OCI-LY3 (cell line): ENCODE measurements around the gene MRPL21.

Source experiments
- EZH2phosphoT487 ChIP-seq: fragments of 200-600 bp; shearing (Covaris generic); IDR thresholded peaks from 2 replicates; pipeline ENCODE4 v1.6.1; 2018; ENCODE audit warnings: antibody characterized with exemption, mixed run types, low read depth
- TF ChIP-seq, protein P1 (sequence below): fragments of 200-600, 300-600 bp; sonication (generic); IDR thresholded peaks from 2 replicates; pipeline ENCODE4 v1.5.1; 2014; ENCODE audit warnings: antibody characterized with exemption, low read length, low read depth

DNA sequence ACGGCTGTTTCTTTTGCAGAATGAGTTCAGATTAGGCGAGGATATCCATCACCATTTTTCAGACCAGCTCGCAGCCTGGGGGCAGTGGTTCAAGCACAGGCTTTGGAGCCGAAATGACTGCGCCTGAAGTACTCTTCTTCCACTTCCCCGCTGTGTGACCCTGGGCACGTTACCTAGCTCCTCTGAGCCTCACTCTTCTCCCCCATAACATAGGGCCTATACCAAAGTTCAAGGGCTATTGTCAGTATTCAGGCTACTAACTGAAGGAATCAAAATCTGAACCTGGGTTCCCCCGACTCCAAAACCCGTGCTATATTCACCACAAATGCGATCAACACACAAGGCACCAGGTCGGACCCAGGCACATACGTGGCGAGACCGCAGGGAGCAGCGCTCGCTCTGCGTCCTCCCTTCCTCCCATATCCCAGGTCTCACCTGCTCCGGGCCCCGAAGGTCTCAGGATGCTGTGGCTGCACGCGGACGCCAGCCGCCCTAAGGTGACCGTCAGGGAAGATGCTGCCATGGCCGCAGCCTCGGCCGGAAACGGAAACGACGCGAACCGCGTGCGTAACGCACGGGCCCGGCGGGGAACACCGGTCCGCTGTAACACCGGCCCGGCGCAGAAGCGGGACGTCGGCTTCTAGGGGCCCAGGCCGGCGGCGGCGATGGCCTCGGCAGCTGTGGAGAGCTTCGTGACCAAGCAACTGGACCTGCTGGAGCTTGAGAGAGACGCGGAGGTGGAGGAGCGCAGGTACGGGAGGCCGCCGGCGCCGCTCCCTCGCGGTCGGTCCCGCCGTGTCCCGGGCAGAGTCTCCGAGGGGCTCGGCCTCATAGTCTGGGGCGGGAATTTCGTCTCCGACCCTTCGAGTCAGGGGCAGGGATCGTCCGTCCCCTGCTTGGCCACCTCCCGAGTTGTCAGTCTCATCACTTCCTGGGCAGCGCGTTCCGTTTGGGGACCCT, at the start of gene MRPL21, which contains the start of gene IGHMBP2:
- TF ChIP-seq, protein P1, sequence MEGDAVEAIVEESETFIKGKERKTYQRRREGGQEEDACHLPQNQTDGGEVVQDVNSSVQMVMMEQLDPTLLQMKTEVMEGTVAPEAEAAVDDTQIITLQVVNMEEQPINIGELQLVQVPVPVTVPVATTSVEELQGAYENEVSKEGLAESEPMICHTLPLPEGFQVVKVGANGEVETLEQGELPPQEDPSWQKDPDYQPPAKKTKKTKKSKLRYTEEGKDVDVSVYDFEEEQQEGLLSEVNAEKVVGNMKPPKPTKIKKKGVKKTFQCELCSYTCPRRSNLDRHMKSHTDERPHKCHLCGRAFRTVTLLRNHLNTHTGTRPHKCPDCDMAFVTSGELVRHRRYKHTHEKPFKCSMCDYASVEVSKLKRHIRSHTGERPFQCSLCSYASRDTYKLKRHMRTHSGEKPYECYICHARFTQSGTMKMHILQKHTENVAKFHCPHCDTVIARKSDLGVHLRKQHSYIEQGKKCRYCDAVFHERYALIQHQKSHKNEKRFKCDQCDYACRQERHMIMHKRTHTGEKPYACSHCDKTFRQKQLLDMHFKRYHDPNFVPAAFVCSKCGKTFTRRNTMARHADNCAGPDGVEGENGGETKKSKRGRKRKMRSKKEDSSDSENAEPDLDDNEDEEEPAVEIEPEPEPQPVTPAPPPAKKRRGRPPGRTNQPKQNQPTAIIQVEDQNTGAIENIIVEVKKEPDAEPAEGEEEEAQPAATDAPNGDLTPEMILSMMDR = no peak
- no peak for TF ChIP-seq EZH2phosphoT487
